ENCODE measurements around the gene IFNAR1.

Gene IFNAR1

GRCh38 chr21:33324291-33325221 lies at the start of gene IFNAR1:
IFNAR1 (plus strand) TSS chr21:33324970; CDS start chr21:33325056, 86 bp downstream.
- in situ Hi-C loops (cut with MboI; ENCODE audit: low sequenced_read_pairs): no loop called here

DNA sequence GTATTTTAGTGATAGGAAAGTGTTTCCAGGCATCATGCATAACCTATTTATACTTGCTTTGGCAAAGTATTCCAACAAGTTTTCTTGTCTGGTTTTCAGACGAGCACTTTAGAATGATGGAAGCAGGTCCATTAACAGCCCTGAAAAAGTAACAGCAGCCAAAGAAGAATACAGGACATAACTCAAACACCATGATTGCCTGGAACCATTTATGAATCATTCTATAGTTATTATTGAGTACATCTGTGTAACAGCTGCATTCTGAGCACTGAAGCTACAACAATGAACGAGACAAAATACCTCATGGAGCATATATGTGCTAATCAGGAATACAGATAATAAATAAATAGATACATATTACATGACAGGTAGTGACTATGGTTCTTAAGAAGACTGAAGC lies 46.0 kb upstream of the IFNAR1 start:
- in situ Hi-C loops (cut with MboI; ENCODE audit: low sequenced_read_pairs): no loop called here

DNA sequence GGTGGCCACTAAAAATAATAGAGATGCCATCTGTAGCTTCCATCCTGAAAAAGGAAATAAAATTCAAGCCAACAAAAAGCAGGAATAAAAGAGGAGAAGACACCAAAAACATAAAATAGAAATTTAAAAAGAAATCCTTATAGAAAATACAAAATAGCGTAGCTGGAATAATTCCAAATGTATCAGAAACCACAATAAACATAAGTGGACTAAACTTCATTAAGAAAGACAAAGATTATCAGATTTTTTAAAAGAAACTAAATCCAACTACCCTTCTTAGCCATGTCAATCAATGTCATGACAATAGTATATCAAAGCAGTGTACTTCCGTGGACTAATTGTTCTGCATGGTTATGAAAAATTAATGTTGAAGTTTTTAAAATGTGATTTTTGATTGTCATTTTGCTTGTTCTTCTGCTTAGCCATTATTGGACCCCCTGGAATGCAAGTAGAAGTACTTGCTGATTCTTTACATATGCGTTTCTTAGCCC lies 45.4 kb upstream of the IFNAR1 start:
- in situ Hi-C loops (cut with MboI; ENCODE audit: low sequenced_read_pairs): no loop called here

GRCh38 chr21:33281096-33281652 lies 43.6 kb upstream of the IFNAR1 start:
- in situ Hi-C loops (cut with MboI; ENCODE audit: low sequenced_read_pairs): no loop called here

GRCh38 chr21:33283203-33283602 lies 41.6 kb upstream of the IFNAR1 start:
- in situ Hi-C loops (cut with MboI; ENCODE audit: low sequenced_read_pairs): no loop called here

DNA sequence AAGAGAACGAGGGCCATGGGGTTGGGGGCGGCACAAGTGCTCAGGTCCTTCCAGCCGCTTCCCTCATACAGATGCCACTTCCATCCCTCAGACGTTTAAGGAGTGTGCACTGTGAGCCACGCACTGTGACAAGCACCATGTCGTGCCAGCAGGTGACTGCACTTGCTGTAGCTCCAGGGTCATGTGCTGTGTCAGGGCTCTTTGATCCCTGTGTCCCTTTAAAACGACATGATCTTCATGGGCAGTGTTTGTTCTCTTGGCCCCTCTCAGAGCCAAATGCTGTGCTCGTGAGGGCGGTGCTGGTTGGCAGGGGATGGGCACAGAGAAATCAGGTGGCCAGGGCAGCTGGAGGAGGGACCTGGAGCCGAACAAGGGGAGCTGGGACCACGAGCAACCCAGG lies 38.7 kb upstream of the IFNAR1 start:
- in situ Hi-C loops (cut with MboI; ENCODE audit: low sequenced_read_pairs): no loop called here

DNA sequence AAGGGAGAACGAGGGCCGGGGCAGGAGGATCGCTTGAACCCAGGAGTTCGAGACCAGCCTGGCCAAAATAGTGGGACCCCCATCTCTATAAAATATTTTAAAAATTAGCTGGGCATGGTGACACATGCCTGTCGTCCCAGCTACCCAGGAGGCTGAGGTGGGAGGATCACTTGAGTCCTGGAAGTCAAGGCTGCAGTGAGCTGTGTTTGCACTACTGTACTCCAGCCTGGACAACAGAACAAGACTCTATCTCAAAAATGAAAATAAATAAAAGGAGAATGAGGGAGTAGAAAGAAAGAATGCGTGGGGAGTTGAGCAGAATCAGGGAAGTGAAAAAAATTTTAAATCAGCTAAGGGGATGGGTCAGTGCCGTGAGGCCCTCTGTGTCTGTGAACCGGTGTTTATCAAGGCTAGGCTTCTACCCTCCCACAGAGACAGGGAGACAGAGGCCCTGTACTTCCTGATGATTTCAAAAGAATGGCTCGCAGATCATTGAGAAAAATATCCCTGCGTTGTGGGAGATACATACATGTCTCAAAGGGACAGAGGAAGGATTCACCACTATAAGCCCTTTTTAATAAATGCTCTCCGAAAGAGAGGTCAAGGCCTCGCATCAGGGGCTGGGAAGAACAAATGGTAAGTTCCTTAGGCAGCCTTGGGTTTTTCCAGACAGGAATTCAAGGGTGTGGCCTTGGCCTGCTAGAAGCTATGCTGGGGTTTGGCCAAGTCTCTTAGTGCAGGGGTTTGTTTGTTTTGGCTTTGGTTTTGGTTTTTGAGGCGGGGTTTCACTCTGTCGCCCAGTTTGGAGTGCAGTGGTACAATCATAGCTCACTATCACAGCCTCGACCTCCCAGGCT lies 37.9 kb upstream of the IFNAR1 start:
- in situ Hi-C loops (cut with MboI; ENCODE audit: low sequenced_read_pairs): no loop called here

GRCh38 chr21:33289199-33289819 lies 35.5 kb upstream of the IFNAR1 start:
- in situ Hi-C loops (cut with MboI; ENCODE audit: low sequenced_read_pairs): no loop called here

DNA sequence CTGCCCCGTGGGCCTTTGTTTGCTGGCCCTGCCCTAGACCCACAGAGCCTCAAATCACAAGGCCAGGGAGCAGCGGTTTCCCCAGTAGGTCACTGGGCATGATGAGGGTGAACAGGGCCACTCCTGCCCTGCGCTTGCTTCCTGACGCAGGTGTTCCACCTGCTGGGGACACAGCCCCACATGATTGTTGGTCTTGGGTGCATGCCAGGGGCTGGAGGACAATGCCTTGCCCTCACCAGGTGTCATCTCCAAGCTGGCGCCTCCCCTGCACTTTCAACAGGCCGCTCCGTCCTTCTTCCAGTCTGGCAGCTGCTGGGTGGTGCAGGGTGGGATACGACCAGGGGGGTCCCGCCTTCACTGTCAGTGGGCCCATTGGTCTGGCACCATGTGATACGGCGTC lies 34.3 kb upstream of the IFNAR1 start:
- in situ Hi-C loops (cut with MboI; ENCODE audit: low sequenced_read_pairs): no loop called here

DNA sequence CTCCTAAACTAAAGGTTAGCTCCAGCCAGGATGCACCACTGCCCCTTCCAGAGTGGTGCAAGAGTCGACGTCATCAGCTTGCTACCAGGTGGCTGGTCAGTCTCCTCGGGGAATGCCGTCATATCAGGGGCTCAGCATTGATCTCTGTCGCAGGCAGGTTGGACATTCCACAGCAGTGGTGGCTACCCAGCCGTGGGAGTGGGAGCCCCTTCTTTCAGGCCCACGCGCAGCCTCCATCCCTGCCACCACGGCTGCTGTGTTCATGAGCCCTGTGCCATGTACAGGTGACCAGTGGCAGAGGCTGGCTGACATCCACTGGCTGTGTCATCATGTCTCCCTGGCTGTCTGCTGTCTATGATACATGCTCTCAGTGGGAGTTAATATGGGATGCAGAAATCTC lies 33.1 kb upstream of the IFNAR1 start:
- in situ Hi-C loops (cut with MboI; ENCODE audit: low sequenced_read_pairs): no loop called here

GRCh38 chr21:33292724-33293123 lies 32.0 kb upstream of the IFNAR1 start:
- in situ Hi-C loops (cut with MboI; ENCODE audit: low sequenced_read_pairs): no loop called here

- in situ Hi-C loops (cut with MboI; ENCODE audit: low sequenced_read_pairs): no loop called here
Observed at GRCh38 chr21:33293136-33293535, 31.6 kb upstream of the IFNAR1 start.

DNA sequence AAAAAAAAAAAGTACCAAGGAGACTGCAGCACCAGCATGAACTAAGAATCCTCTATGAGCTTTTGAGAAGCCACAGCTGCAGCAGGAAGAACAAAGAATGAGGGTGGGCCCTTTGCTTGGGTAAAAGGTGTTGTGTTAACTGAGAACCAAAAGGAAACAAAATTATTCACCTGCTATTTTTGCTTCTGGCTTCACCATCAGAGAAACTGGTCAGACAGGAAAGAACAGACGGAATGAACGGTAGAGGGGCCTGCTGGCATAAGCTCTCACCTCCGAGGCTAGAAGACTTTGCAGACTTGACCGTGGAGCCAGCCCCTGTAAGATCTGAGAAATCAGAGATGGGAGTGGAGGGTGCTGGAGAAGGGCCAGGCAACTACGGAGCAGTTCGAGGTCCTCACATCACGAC lies 31.0 kb upstream of the IFNAR1 start:
- in situ Hi-C loops (cut with MboI; ENCODE audit: low sequenced_read_pairs): no loop called here

DNA sequence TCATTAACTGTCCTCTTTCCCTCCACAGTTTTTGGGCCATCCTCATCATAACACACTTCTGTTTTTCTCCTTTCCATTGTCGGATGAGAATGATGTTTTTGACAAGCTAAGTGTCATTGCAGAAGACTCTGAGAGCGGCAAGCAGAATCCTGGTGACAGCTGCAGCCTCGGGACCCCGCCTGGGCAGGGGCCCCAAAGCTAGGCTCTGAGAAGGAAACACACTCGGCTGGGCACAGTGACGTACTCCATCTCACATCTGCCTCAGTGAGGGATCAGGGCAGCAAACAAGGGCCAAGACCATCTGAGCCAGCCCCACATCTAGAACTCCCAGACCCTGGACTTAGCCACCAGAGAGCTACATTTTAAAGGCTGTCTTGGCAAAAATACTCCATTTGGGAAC lies 28.6 kb upstream of the IFNAR1 start:
- in situ Hi-C loops (cut with MboI; ENCODE audit: low sequenced_read_pairs): no loop called here

GRCh38 chr21:33299181-33299752 lies 25.5 kb upstream of the IFNAR1 start:
- in situ Hi-C loops (cut with MboI; ENCODE audit: low sequenced_read_pairs): no loop called here

GRCh38 chr21:33300701-33301631 lies 23.8 kb upstream of the IFNAR1 start:
- in situ Hi-C loops (cut with MboI; ENCODE audit: low sequenced_read_pairs): no loop called here

- in situ Hi-C loops (cut with MboI; ENCODE audit: low sequenced_read_pairs): no loop called here
Observed at GRCh38 chr21:33301632-33302002, 23.2 kb upstream of the IFNAR1 start.

DNA sequence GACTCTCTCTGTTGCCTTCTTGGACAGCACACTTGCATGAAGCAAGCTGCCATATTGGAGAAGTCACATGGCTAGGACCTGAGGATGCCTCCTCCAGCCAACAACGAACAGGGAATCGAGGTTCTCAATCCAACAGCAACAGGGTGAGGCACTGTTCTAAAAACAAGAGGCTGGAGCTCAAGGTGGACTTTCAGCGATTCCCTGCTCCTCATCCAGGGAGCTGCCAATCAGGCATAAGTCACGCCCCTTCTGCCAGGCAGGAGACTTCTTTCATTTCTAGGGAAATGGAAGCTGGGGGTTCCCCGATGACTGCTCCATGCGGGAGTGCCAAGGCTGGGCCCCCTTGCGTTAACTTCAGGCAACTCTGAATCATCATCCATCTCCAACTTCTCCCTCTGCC lies 22.7 kb upstream of the IFNAR1 start:
- in situ Hi-C loops (cut with MboI; ENCODE audit: low sequenced_read_pairs): no loop called here

GRCh38 chr21:33302796-33303195 lies 22.0 kb upstream of the IFNAR1 start:
- in situ Hi-C loops (cut with MboI; ENCODE audit: low sequenced_read_pairs): no loop called here

DNA sequence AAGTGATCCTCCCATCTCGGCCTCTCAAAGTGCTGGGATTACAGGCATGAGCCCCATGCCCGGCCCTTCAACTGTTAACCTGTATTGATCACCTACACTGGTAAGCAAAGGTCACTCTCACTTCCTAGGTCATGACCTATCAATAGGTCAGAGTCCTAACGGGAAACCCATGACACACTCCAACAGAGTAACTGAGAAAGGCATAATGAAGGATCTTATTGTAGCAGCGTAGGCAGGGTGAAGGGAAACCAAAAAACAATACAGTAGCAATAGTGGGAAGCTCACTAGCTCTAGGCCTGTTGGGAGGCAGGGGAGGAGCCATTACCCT lies 19.5 kb upstream of the IFNAR1 start:
- in situ Hi-C loops (cut with MboI; ENCODE audit: low sequenced_read_pairs): no loop called here
